GM21526 (cell line): ENCODE results near the gene AHNAK2.
"Not testable (repeated sequence)": the region's sequence is repeated elsewhere in the genome, so short reads cannot be mapped to it uniquely, and the experiment has no call there.

ENCODE experiments used
- ATAC-seq: cut with Tn5 transposase; IDR thresholded peaks from one replicate; pipeline ENCODE4 v1.9.1; 2021; ENCODE audit warnings: moderate library complexity; ENCODE audit not compliant: unreplicated experiment, low FRiP score

The AHNAK2 gene

GRCh38 chr14:104977681-104978653 is at the start of gene AHNAK2:
Gene AHNAK2, minus strand, starts transcription at chr14:104978374. Its CDS starts 137 bp downstream, at chr14:104978237.
- no peak for ATAC-seq

- ATAC-seq, result not testable (repeated sequence)
Measured at GRCh38 chr14:105027718-105028117, 49.5 kb upstream of the AHNAK2 start.

GRCh38 chr14:105026802-105027563 is 48.8 kb upstream of the AHNAK2 start:
- ATAC-seq, result no peak

GRCh38 chr14:105026033-105026785 is 48.0 kb upstream of the AHNAK2 start:
- no peak for ATAC-seq

- no peak for ATAC-seq
Measured at GRCh38 chr14:105025429-105025828, 47.3 kb upstream of the AHNAK2 start.

GRCh38 chr14:105023791-105024480 is 45.8 kb upstream of the AHNAK2 start:
- ATAC-seq, result no peak

GRCh38 chr14:105023144-105023543 is 45.0 kb upstream of the AHNAK2 start:
- no peak for ATAC-seq

GRCh38 chr14:105022276-105022670 is 44.1 kb upstream of the AHNAK2 start:
- no peak for ATAC-seq

GRCh38 chr14:105021656-105022275 is 43.6 kb upstream of the AHNAK2 start:
- ATAC-seq, result no peak

GRCh38 chr14:105020815-105021655 is 42.9 kb upstream of the AHNAK2 start, which contains the start of gene CDCA4:
Gene CDCA4, minus strand, starts transcription at chr14:105021083. Its CDS starts 9,154 bp downstream, at chr14:105011929.
- peak; percentile 72 for ATAC-seq

GRCh38 chr14:105019861-105020814 is 42.0 kb upstream of the AHNAK2 start:
- peak; percentile 21 for ATAC-seq

GRCh38 chr14:105018414-105018813 is 40.2 kb upstream of the AHNAK2 start:
- ATAC-seq, result no peak

GRCh38 chr14:105015905-105016304 is 37.7 kb upstream of the AHNAK2 start:
- ATAC-seq, result no peak

GRCh38 chr14:105015242-105015641 is 37.1 kb upstream of the AHNAK2 start:
- no peak for ATAC-seq

GRCh38 chr14:105014631-105015030 is 36.5 kb upstream of the AHNAK2 start:
- no peak for ATAC-seq

GRCh38 chr14:105014032-105014431 is 35.9 kb upstream of the AHNAK2 start:
- no peak for ATAC-seq

GRCh38 chr14:105013150-105013785 is 35.1 kb upstream of the AHNAK2 start:
- no peak for ATAC-seq
